Measurements from ENCODE around the gene TTC5. TPM values are rescaled to one million over a fixed set of nuclear protein-coding genes. Genes with fewer than 3 reads are reported as not detected.

The TTC5 gene
- total RNA-seq, 4 donors from 2014 or later: 5.6 to 14.9 (median 9.7) TPM

- 52 to 71% methylated on average over 2 of the region's 2 CpGs for WGBS, 2 donors (ENCODE audit: low coverage in 1 of 2)
- no peak for DNase-seq
- Histone ChIP-seq H3K36me3 (peaks cover 0 to 15% (median 0%) of the 10 kb centered on the region in 4 donors), H3K4me1 (peaks cover 5 to 35% (median 7%) of the 10 kb centered on the region in 4 donors), H3K9me3 (no peaks in the 10 kb centered on the region), H3K4me3 (no peak overlapping the region), H3K27me3 (no peaks in the 10 kb centered on the region), H3K27ac (no peak overlapping the region)
- in situ Hi-C loops (cut with MboI; ENCODE audit: low pct_ligation_motif_present in 1 of 4, low pct_unique_long_range_greater_than_20kb in 1 of 4, low sequenced_read_pairs in 3 of 4) (loop anchor here in 3 of 4 donors (10.0 to 25.0 kb wide), 4 partner anchors 134 to 359 kb away; partner anchors contain the start of genes ANG (in 2 of the 3), APEX1 (in 2 of the 3), OSGEP (in 2 of the 3) and PIP4P1 (in 2 of the 3)), intact Hi-C loops (cut with DNase I; ENCODE audit: low total_unique reads) (no loop called here)
- TF ChIP-seq POLR2AphosphoS5 (IDR thresholded peaks at IDR 0.05) (no peak), POLR2A (IDR thresholded peaks at IDR 0.05) (no peak), CTCF (IDR thresholded peaks at IDR 0.05) (no peak), EP300 (IDR thresholded peaks at IDR 0.05; ENCODE audit: low read depth) (no peak)
Measured at GRCh38 chr14:20328705-20329104, 23.0 kb upstream of the TTC5 start.

- no peak for TF ChIP-seq POLR2AphosphoS5 (IDR thresholded peaks at IDR 0.05)
- TF ChIP-seq CTCF (IDR thresholded peaks at IDR 0.05): peak; percentile 71 to 80 (median 77)
- no peak for TF ChIP-seq POLR2A (IDR thresholded peaks at IDR 0.05)
- no peaks in the 10 kb centered on the region for H3K27me3 ChIP-seq
- intact Hi-C loops (cut with DNase I; ENCODE audit: low total_unique reads) (no loop called here), in situ Hi-C loops (cut with MboI; ENCODE audit: low pct_ligation_motif_present in 1 of 4, low pct_unique_long_range_greater_than_20kb in 1 of 4, low sequenced_read_pairs in 3 of 4) (loop anchor here in 3 of 4 donors (10.0 to 25.0 kb wide), 4 partner anchors 135 to 360 kb away; partner anchors contain the start of genes ANG (in 2 of the 3), APEX1 (in 2 of the 3), OSGEP (in 2 of the 3) and PIP4P1 (in 2 of the 3))
- H3K4me1 ChIP-seq: peaks cover 3 to 26% (median 4%) of the 10 kb centered on the region in 4 donors
- H3K9me3 ChIP-seq: no peaks in the 10 kb centered on the region
- WGBS, 2 donors (ENCODE audit: low coverage in 1 of 2): 43 to 45% methylated on average over 8 of the region's 8 CpGs
- H3K36me3 ChIP-seq: peaks cover 0 to 27% (median 0%) of the 10 kb centered on the region in 4 donors
- peak overlapping the region in 3 of 4 donors; percentile 24 to 60 (median 58) for H3K27ac ChIP-seq
- no peak overlapping the region for H3K4me3 ChIP-seq
- DNase-seq: no peak
Measured at GRCh38 chr14:20327005-20327869, 21.5 kb upstream of the TTC5 start.

- Histone ChIP-seq H3K9me3 (no peaks in the 10 kb centered on the region), H3K27ac (no peak overlapping the region), H3K36me3 (peaks cover 0 to 45% (median 19%) of the 10 kb centered on the region in 4 donors), H3K4me3 (no peak overlapping the region), H3K4me1 (no peaks in the 10 kb centered on the region), H3K27me3 (no peaks in the 10 kb centered on the region)
- intact Hi-C loops (cut with DNase I; ENCODE audit: low total_unique reads) (no loop called here), in situ Hi-C loops (cut with MboI; ENCODE audit: low pct_ligation_motif_present in 1 of 4, low pct_unique_long_range_greater_than_20kb in 1 of 4, low sequenced_read_pairs in 3 of 4) (no loop called here)
- no peak for DNase-seq
- WGBS, 2 donors (ENCODE audit: low coverage in 1 of 2): 95 to 97% methylated on average over 16 of the region's 16 CpGs
- TF ChIP-seq EP300 (IDR thresholded peaks at IDR 0.05; ENCODE audit: low read depth) (no peak), CTCF (IDR thresholded peaks at IDR 0.05) (no peak), POLR2AphosphoS5 (IDR thresholded peaks at IDR 0.05) (no peak), POLR2A (IDR thresholded peaks at IDR 0.05) (no peak)
Measured at GRCh38 chr14:20317720-20318119, 12.0 kb upstream of the TTC5 start.

GRCh38 chr14:20314026-20314425 is 8.3 kb upstream of the TTC5 start:
- Histone ChIP-seq H3K27ac (no peak overlapping the region), H3K4me1 (no peaks in the 10 kb centered on the region), H3K9me3 (no peaks in the 10 kb centered on the region), H3K4me3 (no peak overlapping the region), H3K36me3 (peaks cover 0 to 57% (median 25%) of the 10 kb centered on the region in 4 donors), H3K27me3 (no peaks in the 10 kb centered on the region)
- intact Hi-C loops (cut with DNase I; ENCODE audit: low total_unique reads): no loop called here
- no peak for TF ChIP-seq POLR2A (IDR thresholded peaks at IDR 0.05)
- TF ChIP-seq CTCF (IDR thresholded peaks at IDR 0.05): no peak
- TF ChIP-seq POLR2AphosphoS5 (IDR thresholded peaks at IDR 0.05): no peak
- no peak for TF ChIP-seq EP300 (IDR thresholded peaks at IDR 0.05; ENCODE audit: low read depth)
- WGBS, 2 donors (ENCODE audit: low coverage in 1 of 2): 89% methylated on average over 2 of the region's 2 CpGs; no CpG with 5 or more reads in 1 of the 2 donors
- in situ Hi-C loops (cut with MboI; ENCODE audit: low pct_ligation_motif_present in 1 of 4, low pct_unique_long_range_greater_than_20kb in 1 of 4, low sequenced_read_pairs in 3 of 4): no loop called here
- DNase-seq: no peak

All from transverse colon (tissue), 4 donors.